ENCODE measurements around the gene RTN4.
"Not testable (repeated sequence)": the region's sequence is repeated elsewhere in the genome, so short reads cannot be mapped to it uniquely, and the experiment has no call there.

RTN4 gene

GRCh38 chr2:55097082-55097460 lies 46.8 kb upstream of the RTN4 start:
- ChIA-PET CTCF (no interaction called here), POLR2A (interaction anchor here (0.7 to 1.6 kb wide), 4 partner anchors 11 to 171 kb away, joined by 3 to 8 read pairs (median 4); partner anchors contain the start of gene RTN4)
- DNase-seq (ENCODE audit: extremely low spot score), result no peak
- TF ChIP-seq ZNF384 (IDR thresholded peaks at IDR 0.05), result no peak

- TF ChIP-seq SUZ12 (IDR thresholded peaks at IDR 0.05) (no peak), TARDBP (IDR thresholded peaks at IDR 0.05) (no peak), FOXK2 (IDR thresholded peaks at IDR 0.05) (no peak), ARNT (IDR thresholded peaks at IDR 0.05) (no peak), CTBP1 (IDR thresholded peaks at IDR 0.05; ENCODE audit: borderline replicate concordance) (no peak), HDGF (IDR thresholded peaks at IDR 0.05; ENCODE audit: borderline replicate concordance) (no peak), L3MBTL2 (conservative IDR thresholded peaks at IDR 0.05) (no peak), FOXA1 (IDR thresholded peaks at IDR 0.05) (no peak), ZNF384 (IDR thresholded peaks at IDR 0.05) (no peak)
- ChIA-PET CTCF (no interaction called here), POLR2A (interaction anchor here (1.1 to 1.6 kb wide), 2 partner anchors 46 to 172 kb away, joined by 3 to 8 read pairs; partner anchors contain the start of gene RTN4)
- DNase-seq (ENCODE audit: extremely low spot score), result no peak
Observed at GRCh38 chr2:55096586-55096985, 46.3 kb upstream of the RTN4 start.

- ChIA-PET POLR2A (no interaction called here), CTCF (no interaction called here)
- no peak for DNase-seq (ENCODE audit: extremely low spot score)
- TF ChIP-seq BHLHE40 (IDR thresholded peaks at IDR 0.05; ENCODE audit: borderline replicate concordance) (no peak), FOXK2 (IDR thresholded peaks at IDR 0.05) (no peak), HDGF (IDR thresholded peaks at IDR 0.05; ENCODE audit: borderline replicate concordance) (no peak)
Observed at GRCh38 chr2:55093381-55093780, 43.1 kb upstream of the RTN4 start.

- POLR2A ChIA-PET, result no interaction called here
- CTCF ChIA-PET, result no interaction called here
- TF ChIP-seq TARDBP (IDR thresholded peaks at IDR 0.05) (no peak), HDGF (IDR thresholded peaks at IDR 0.05; ENCODE audit: borderline replicate concordance) (no peak), L3MBTL2 (conservative IDR thresholded peaks at IDR 0.05) (no peak), ARNT (IDR thresholded peaks at IDR 0.05) (no peak), LEF1 (IDR thresholded peaks at IDR 0.05; ENCODE audit: borderline replicate concordance) (no peak), NFRKB (IDR thresholded peaks at IDR 0.05) (no peak), PKNOX1 (IDR thresholded peaks at IDR 0.05) (no peak), ELF4 (IDR thresholded peaks at IDR 0.05) (no peak), FOXM1 (IDR thresholded peaks at IDR 0.05; ENCODE audit: borderline replicate concordance) (no peak), SP1 (IDR thresholded peaks at IDR 0.05) (no peak), FOXK2 (IDR thresholded peaks at IDR 0.05) (no peak), CTBP1 (IDR thresholded peaks at IDR 0.05; ENCODE audit: borderline replicate concordance) (no peak), FOXA1 (IDR thresholded peaks at IDR 0.05) (no peak), BHLHE40 (IDR thresholded peaks at IDR 0.05; ENCODE audit: borderline replicate concordance) (no peak), ZNF384 (IDR thresholded peaks at IDR 0.05) (no peak), SUZ12 (IDR thresholded peaks at IDR 0.05) (no peak)
- DNase-seq (ENCODE audit: extremely low spot score), result no peak
Observed at GRCh38 chr2:55092439-55092838, 42.2 kb upstream of the RTN4 start.

GRCh38 chr2:55091681-55092080 lies 41.4 kb upstream of the RTN4 start:
- CTCF ChIA-PET, result not testable (repeated sequence)

GRCh38 chr2:55090702-55091101 lies 40.5 kb upstream of the RTN4 start:
- ChIA-PET POLR2A (no interaction called here), CTCF (no interaction called here)
- no peak for DNase-seq (ENCODE audit: extremely low spot score)
- TF ChIP-seq ARNT (IDR thresholded peaks at IDR 0.05), result no peak
- no peak for TF ChIP-seq FOXM1 (IDR thresholded peaks at IDR 0.05; ENCODE audit: borderline replicate concordance)
- TF ChIP-seq PKNOX1 (IDR thresholded peaks at IDR 0.05), result no peak
- TF ChIP-seq SP1 (IDR thresholded peaks at IDR 0.05), result no peak
- TF ChIP-seq TARDBP (IDR thresholded peaks at IDR 0.05), result no peak
- TF ChIP-seq NFRKB (IDR thresholded peaks at IDR 0.05), result no peak
- no peak for TF ChIP-seq HDGF (IDR thresholded peaks at IDR 0.05; ENCODE audit: borderline replicate concordance)
- TF ChIP-seq CTBP1 (IDR thresholded peaks at IDR 0.05; ENCODE audit: borderline replicate concordance), result no peak
- TF ChIP-seq L3MBTL2 (conservative IDR thresholded peaks at IDR 0.05), result no peak
- no peak for TF ChIP-seq ELF4 (IDR thresholded peaks at IDR 0.05)
- TF ChIP-seq FOXK2 (IDR thresholded peaks at IDR 0.05), result no peak
- no peak for TF ChIP-seq SUZ12 (IDR thresholded peaks at IDR 0.05)
- no peak for TF ChIP-seq ZNF384 (IDR thresholded peaks at IDR 0.05)
- TF ChIP-seq BHLHE40 (IDR thresholded peaks at IDR 0.05; ENCODE audit: borderline replicate concordance), result no peak

More at GRCh38 chr2:55091681-55092080, 41.4 kb upstream of the RTN4 start:
- POLR2A ChIA-PET; DNase-seq (ENCODE audit: extremely low spot score): not testable (repeated sequence)

- ChIA-PET CTCF (no interaction called here), POLR2A (no interaction called here)
- DNase-seq (ENCODE audit: extremely low spot score), result no peak
- no peak for TF ChIP-seq ZNF384 (IDR thresholded peaks at IDR 0.05)
- TF ChIP-seq SUZ12 (IDR thresholded peaks at IDR 0.05), result no peak
Observed at GRCh38 chr2:55089726-55090125, 39.5 kb upstream of the RTN4 start.

GRCh38 chr2:55088400-55088799 lies 38.1 kb upstream of the RTN4 start:
- ChIA-PET POLR2A (no interaction called here), CTCF (no interaction called here)
- DNase-seq (ENCODE audit: extremely low spot score), result no peak
- TF ChIP-seq CTBP1 (IDR thresholded peaks at IDR 0.05; ENCODE audit: borderline replicate concordance) (no peak), NFRKB (IDR thresholded peaks at IDR 0.05) (no peak), L3MBTL2 (conservative IDR thresholded peaks at IDR 0.05) (no peak), TARDBP (IDR thresholded peaks at IDR 0.05) (no peak), FOXK2 (IDR thresholded peaks at IDR 0.05) (no peak), SUZ12 (IDR thresholded peaks at IDR 0.05) (no peak), HDGF (IDR thresholded peaks at IDR 0.05; ENCODE audit: borderline replicate concordance) (no peak), SP1 (IDR thresholded peaks at IDR 0.05) (no peak), FOXA1 (IDR thresholded peaks at IDR 0.05) (no peak), BHLHE40 (IDR thresholded peaks at IDR 0.05; ENCODE audit: borderline replicate concordance) (no peak), PKNOX1 (IDR thresholded peaks at IDR 0.05) (no peak), ZNF384 (IDR thresholded peaks at IDR 0.05) (no peak), ARNT (IDR thresholded peaks at IDR 0.05) (no peak)

Data from HEK293T (cell line).